HCEC 1CT (cell line): Measurements from ENCODE around the gene C4orf54.

Source experiments
- DNase-seq: peaks from one replicate; pipeline ENCODE4 v3.0.0-alpha.2; 2017

Gene C4orf54

GRCh38 chr4:99657798-99658197, at the start of gene C4orf54:
C4orf54 (minus strand) TSS chr4:99657828; CDS start chr4:99654648, 3,180 bp downstream.
- no peak for DNase-seq

GRCh38 chr4:99705891-99706290, 48.3 kb upstream of the C4orf54 start:
- DNase-seq: no peak

- no peak for DNase-seq
Observed at GRCh38 chr4:99696801-99697200, 39.2 kb upstream of the C4orf54 start.

GRCh38 chr4:99693140-99693539, 35.5 kb upstream of the C4orf54 start:
- DNase-seq: no peak

GRCh38 chr4:99690990-99691389, 33.4 kb upstream of the C4orf54 start:
- DNase-seq: no peak

GRCh38 chr4:99690472-99690871, 32.8 kb upstream of the C4orf54 start:
- no peak for DNase-seq

GRCh38 chr4:99687120-99687519, 29.5 kb upstream of the C4orf54 start:
- no peak for DNase-seq

GRCh38 chr4:99685234-99685633, 27.6 kb upstream of the C4orf54 start:
- no peak for DNase-seq

GRCh38 chr4:99683895-99684294, 26.3 kb upstream of the C4orf54 start:
- DNase-seq: no peak

- DNase-seq: no peak
Observed at GRCh38 chr4:99679976-99680375, 22.3 kb upstream of the C4orf54 start.

- no peak for DNase-seq
Observed at GRCh38 chr4:99679204-99679603, 21.6 kb upstream of the C4orf54 start.

GRCh38 chr4:99677161-99677560, 19.5 kb upstream of the C4orf54 start:
- no peak for DNase-seq

GRCh38 chr4:99670409-99671073, 12.9 kb upstream of the C4orf54 start:
- DNase-seq: no peak

GRCh38 chr4:99669084-99669483, 11.5 kb upstream of the C4orf54 start:
- no peak for DNase-seq

GRCh38 chr4:99668472-99668871, 10.8 kb upstream of the C4orf54 start:
- DNase-seq: no peak

GRCh38 chr4:99665983-99666382, 8.4 kb upstream of the C4orf54 start:
- DNase-seq: no peak

GRCh38 chr4:99664716-99665115, 7.1 kb upstream of the C4orf54 start:
- DNase-seq: no peak

- no peak for DNase-seq
Observed at GRCh38 chr4:99661907-99662306, 4.3 kb upstream of the C4orf54 start.

GRCh38 chr4:99658666-99659065, 1.0 kb upstream of the C4orf54 start:
- no peak for DNase-seq

GRCh38 chr4:99655308-99656081, 2.1 kb downstream of the C4orf54 start:
- no peak for DNase-seq

- DNase-seq: no peak
Observed at GRCh38 chr4:99654361-99654761, 3.3 kb downstream of the C4orf54 start.

GRCh38 chr4:99653916-99654315, 3.7 kb downstream of the C4orf54 start:
- no peak for DNase-seq

- DNase-seq: no peak
Observed at GRCh38 chr4:99652596-99653436, 4.8 kb downstream of the C4orf54 start.
